Neuronal stem cell (in vitro differentiated cells): Measurements from ENCODE around the gene MACROD2.

Source experiments
- DNase-seq: peaks from one replicate; pipeline ENCODE4 v3.0.0-alpha.2; 2013; ENCODE audit warnings: low spot score
- H2AFZ ChIP-seq: one replicate; pipeline ENCODE4 v1.6.1; 2013; ENCODE audit warnings: mild to moderate bottlenecking, low read length, inconsistent platforms
- H2AK5ac ChIP-seq: 2 replicates; pipeline ENCODE4 v1.6.1; 2013; ENCODE audit warnings: low read depth, mild to moderate bottlenecking, inconsistent platforms, low read length, moderate library complexity, mixed read lengths
- H2BK120ac ChIP-seq: 2 replicates; pipeline ENCODE4 v1.6.1; 2013; ENCODE audit warnings: low read depth, mild to moderate bottlenecking, inconsistent platforms, low read length, moderate library complexity, mixed read lengths
- H2BK12ac ChIP-seq: one replicate; pipeline ENCODE4 v1.6.1; 2013; ENCODE audit warnings: low read length, inconsistent platforms
- H2BK15ac ChIP-seq: 2 replicates; pipeline ENCODE4 v1.6.1; 2013; ENCODE audit warnings: mild to moderate bottlenecking, low read length, inconsistent platforms, mixed read lengths
- H2BK5ac ChIP-seq: one replicate; pipeline ENCODE4 v1.6.1; 2013; ENCODE audit warnings: inconsistent platforms, mild to moderate bottlenecking, low read length, moderate library complexity
- H3K14ac ChIP-seq: one replicate; pipeline ENCODE4 v1.6.1; 2013; ENCODE audit warnings: low read length, inconsistent platforms
- H3K18ac ChIP-seq: 2 replicates; pipeline ENCODE4 v1.6.1; 2013; ENCODE audit warnings: low read length, inconsistent platforms
- H3K23ac ChIP-seq: 2 replicates; pipeline ENCODE4 v1.6.1; 2013; ENCODE audit warnings: low read depth, mild to moderate bottlenecking, mixed read lengths, low read length, inconsistent platforms; ENCODE audit not compliant: poor library complexity
- H3K27ac ChIP-seq: replicated peaks from 3 replicates; pipeline ENCODE4 v1.5.1; 2013; ENCODE audit warnings: low read length, inconsistent platforms
- H3K27me3 ChIP-seq, 3 experiments: 2 replicates each; pipeline ENCODE4 v1.6.1; 2013; ENCODE audit warnings: low read length in 3 of 3, mild to moderate bottlenecking in 2 of 3, inconsistent platforms in 1 of 3, low read depth in 1 of 3, mixed read lengths in 1 of 3, moderate library complexity in 1 of 3; ENCODE audit not compliant: control insufficient read depth in 3 of 3, insufficient read depth in 3 of 3
- H3K36me3 ChIP-seq, 2 donors: replicated peaks in 1 of 2; 2 replicates each; pipeline ENCODE4 v1.6.1; 2013; ENCODE audit warnings: low read length in 2 of 2; ENCODE audit not compliant: control insufficient read depth in 2 of 2, insufficient read depth in 2 of 2
- H3K4ac ChIP-seq: 2 replicates; pipeline ENCODE4 v1.6.1; 2013; ENCODE audit warnings: inconsistent platforms, mild to moderate bottlenecking, low read length, moderate library complexity
- H3K4me1 ChIP-seq, 2 donors: 1 replicate in 1 of 2; 2 replicates in 1 of 2; pipeline ENCODE4 v1.6.1; 2013; ENCODE audit warnings: low read length in 2 of 2, low read depth in 1 of 2; ENCODE audit not compliant: control insufficient read depth in 2 of 2, insufficient read depth in 1 of 2
- H3K4me2 ChIP-seq: one replicate; pipeline ENCODE4 v1.6.1; 2013; ENCODE audit warnings: mild to moderate bottlenecking, low read length, inconsistent platforms; ENCODE audit not compliant: insufficient read depth, poor library complexity, severe bottlenecking
- H3K4me3 ChIP-seq, 2 donors: 2 replicates each; pipeline ENCODE4 v1.5.1; 2013; ENCODE audit warnings: low read length in 2 of 2, mild to moderate bottlenecking in 2 of 2, inconsistent platforms in 1 of 2, moderate library complexity in 1 of 2
- H3K79me1 ChIP-seq: one replicate; pipeline ENCODE4 v1.6.1; 2013; ENCODE audit warnings: low read depth, mild to moderate bottlenecking, inconsistent platforms, low read length, moderate library complexity
- H3K9ac ChIP-seq: one replicate; pipeline ENCODE4 v1.6.1; 2013; ENCODE audit warnings: mild to moderate bottlenecking, low read depth, low read length, inconsistent platforms; ENCODE audit not compliant: poor library complexity
- H3K9me3 ChIP-seq, 2 donors: replicated peaks in 1 of 2; 2 replicates each; pipeline versions ENCODE3 to v1.6.1; 2013; ENCODE audit warnings: low read length in 2 of 2, mild to moderate bottlenecking in 2 of 2, inconsistent platforms in 1 of 2, low read depth in 1 of 2, mixed read lengths in 1 of 2, moderate library complexity in 1 of 2; ENCODE audit not compliant: control insufficient read depth in 2 of 2, insufficient read depth in 1 of 2
- H4K8ac ChIP-seq: one replicate; pipeline ENCODE4 v1.6.1; 2013; ENCODE audit warnings: low read depth, mild to moderate bottlenecking, inconsistent platforms, low read length, moderate library complexity
- H4K91ac ChIP-seq: one replicate; pipeline ENCODE4 v1.6.1; 2013; ENCODE audit warnings: low read length, low read depth, mild to moderate bottlenecking, inconsistent platforms; ENCODE audit not compliant: poor library complexity
- WGBS, 2 donors: extraction: QIAGEN DNeasy Blood & Tissue Kit; methylation state at CpG; one replicate each; pipeline ENCODE4 v1.1.7; 2013; ENCODE audit warnings: missing lambda C conversion rate in 2 of 2, mixed read lengths in 1 of 2; ENCODE audit not compliant: insufficient read length in 2 of 2, insufficient replicate concordance in 1 of 2; ENCODE audit errors: extremely low coverage in 2 of 2; 5-methylcytosine and 5-hydroxymethylcytosine counted together

MACROD2 gene

GRCh38 chr20:15836634-15837033 lies 1841.3 kb downstream of the MACROD2 start:
- Histone ChIP-seq H3K27ac (no peak overlapping the region), H3K4me2 (no peak overlapping the region), H4K8ac (no peak overlapping the region), H3K9me3 (peaks cover 0 to 3% of the 10 kb centered on the region in 2 donors), H2BK5ac (no peak overlapping the region), H2BK15ac (no peak overlapping the region), H3K18ac (no peak overlapping the region), H2AK5ac (no peak overlapping the region), H3K79me1 (no peaks in the 10 kb centered on the region), H3K23ac (no peak overlapping the region), H3K36me3 (no peaks in the 10 kb centered on the region), H4K91ac (no peak overlapping the region), H3K9ac (no peak overlapping the region), H3K14ac (no peak overlapping the region), H2AFZ (no peak overlapping the region), H2BK120ac (no peak overlapping the region), H3K27me3 (no peaks in the 10 kb centered on the region), H3K4ac (no peak overlapping the region), H3K4me1 (peaks cover 0 to 2% of the 10 kb centered on the region in 2 donors), H3K4me3 (no peak overlapping the region), H2BK12ac (no peak overlapping the region)
- WGBS, 2 donors = no CpG with 5 or more reads among the region's 2 CpGs
- DNase-seq = no peak

GRCh38 chr20:15837563-15837962 lies 1842.2 kb downstream of the MACROD2 start:
- no peak overlapping the region for H2AFZ ChIP-seq
- no peaks in the 10 kb centered on the region for H3K79me1 ChIP-seq
- H3K4me2 ChIP-seq = no peak overlapping the region
- DNase-seq = no peak
- no peak overlapping the region for H3K23ac ChIP-seq
- no CpG with 5 or more reads among the region's 3 CpGs for WGBS, 2 donors
- no peak overlapping the region for H3K27ac ChIP-seq
- no peak overlapping the region for H2BK15ac ChIP-seq
- H2AK5ac ChIP-seq = no peak overlapping the region
- H3K9ac ChIP-seq = no peak overlapping the region
- no peak overlapping the region for H3K4me3 ChIP-seq
- H2BK12ac ChIP-seq = no peak overlapping the region
- H4K91ac ChIP-seq = no peak overlapping the region
- H3K18ac ChIP-seq = no peak overlapping the region
- H3K4me1 ChIP-seq = peaks cover 0 to 2% of the 10 kb centered on the region in 2 donors
- H3K9me3 ChIP-seq = peaks cover 2 to 3% of the 10 kb centered on the region in 2 donors
- no peaks in the 10 kb centered on the region for H3K27me3 ChIP-seq
- H4K8ac ChIP-seq = no peak overlapping the region
- H2BK120ac ChIP-seq = no peak overlapping the region
- H2BK5ac ChIP-seq = no peak overlapping the region
- H3K36me3 ChIP-seq = no peaks in the 10 kb centered on the region
- no peak overlapping the region for H3K14ac ChIP-seq
- H3K4ac ChIP-seq = no peak overlapping the region

- no peak overlapping the region for H3K4ac ChIP-seq
Observed at GRCh38 chr20:15838466-15838865, 1843.2 kb downstream of the MACROD2 start.

GRCh38 chr20:15840636-15841301 lies 1845.5 kb downstream of the MACROD2 start:
- Histone ChIP-seq H3K36me3 (no peaks in the 10 kb centered on the region), H3K27me3 (no peaks in the 10 kb centered on the region), H3K79me1 (no peaks in the 10 kb centered on the region), H3K27ac (no peak overlapping the region), H3K14ac (no peak overlapping the region), H2AK5ac (no peak overlapping the region), H3K9me3 (peaks cover 2 to 3% of the 10 kb centered on the region in 2 donors), H3K18ac (no peak overlapping the region), H2BK120ac (no peak overlapping the region), H2BK15ac (no peak overlapping the region), H4K8ac (no peak overlapping the region), H3K4ac (no peak overlapping the region), H2BK12ac (no peak overlapping the region), H3K4me1 (peaks cover 0 to 1% of the 10 kb centered on the region in 2 donors), H4K91ac (no peak overlapping the region), H3K23ac (no peak overlapping the region), H3K4me3 (no peak overlapping the region), H3K4me2 (no peak overlapping the region), H2BK5ac (no peak overlapping the region), H2AFZ (no peak overlapping the region), H3K9ac (no peak overlapping the region)
- no CpG with 5 or more reads among the region's 4 CpGs for WGBS, 2 donors
- no peak for DNase-seq

More at GRCh38 chr20:15838466-15838865, 1843.2 kb downstream of the MACROD2 start:
- Histone ChIP-seq H3K9me3 (peaks cover 2 to 3% of the 10 kb centered on the region in 2 donors), H2BK12ac (no peak overlapping the region), H3K36me3 (no peaks in the 10 kb centered on the region), H2BK15ac (no peak overlapping the region), H3K9ac (no peak overlapping the region), H3K4me2 (no peak overlapping the region), H3K23ac (no peak overlapping the region), H4K91ac (no peak overlapping the region), H2BK5ac (no peak overlapping the region), H3K4me3 (no peak overlapping the region), H3K14ac (no peak overlapping the region), H4K8ac (no peak overlapping the region), H2AK5ac (no peak overlapping the region), H3K27ac (no peak overlapping the region), H3K4me1 (peaks cover 0 to 2% of the 10 kb centered on the region in 2 donors), H3K79me1 (no peaks in the 10 kb centered on the region), H2BK120ac (no peak overlapping the region), H2AFZ (no peak overlapping the region), H3K18ac (no peak overlapping the region), H3K27me3 (no peaks in the 10 kb centered on the region)
- no CpG with 5 or more reads among the region's 2 CpGs for WGBS, 2 donors
- DNase-seq = no peak
